HEK293T (cell line): ENCODE data around the gene CAST.

ENCODE experiments used
- BHLHE40 ChIP-seq: fragments of 450-650 bp; IDR thresholded peaks from 2 replicates; pipeline ENCODE4 v1.6.1; 2016; ENCODE audit warnings: mild to moderate bottlenecking, moderate library complexity, borderline replicate concordance
- FOXA1 ChIP-seq: fragments of 450-650 bp; IDR thresholded peaks from 2 replicates; pipeline ENCODE4 v1.6.1; 2016; ENCODE audit warnings: mild to moderate bottlenecking
- FOXK2 ChIP-seq: fragments of 450-650 bp; IDR thresholded peaks from 2 replicates; pipeline ENCODE4 v1.6.1; 2016; ENCODE audit warnings: mild to moderate bottlenecking
- FOXM1 ChIP-seq: fragments of 450-650 bp; IDR thresholded peaks from 2 replicates; pipeline ENCODE4 v1.6.1; 2017; ENCODE audit warnings: mild to moderate bottlenecking, borderline replicate concordance
- LEF1 ChIP-seq: fragments of 450-650 bp; IDR thresholded peaks from 2 replicates; pipeline ENCODE4 v1.6.1; 2017; ENCODE audit warnings: mild to moderate bottlenecking, borderline replicate concordance
- TARDBP ChIP-seq: fragments of 450-650 bp; IDR thresholded peaks from 2 replicates; pipeline ENCODE4 v1.6.1; 2016
- ZNF384 ChIP-seq: fragments of 450-650 bp; IDR thresholded peaks from 2 replicates; pipeline ENCODE4 v1.6.1; 2016

- TF ChIP-seq TARDBP (no peak), BHLHE40 (no peak), FOXM1 (no peak), FOXA1 (no peak), FOXK2 (no peak), LEF1 (no peak), ZNF384 (no peak)
These were observed 41.3 kb downstream of the CAST start for GRCh38 chr5:96703384-96703920.
